Effector memory CD8-positive, alpha-beta T cell (primary cell): ENCODE results near the gene CROCC2.

Experiments
- ATAC-seq: fragments of 150-1000 bp; cut with Tn5 transposase; replicated peaks from 2 replicates; pipeline ENCODE4 v1.10.0; 2021; ENCODE audit warnings: mild to moderate bottlenecking, moderate library complexity
- DNase-seq, 3 experiments: peaks; one replicate each; pipeline ENCODE4 v3.0.0; 2021
- H3K27ac Mint-ChIP-seq, 2 donors: one replicate each; pipeline ENCODE4 v1.8.0; 2022; ENCODE audit warnings: mild to moderate bottlenecking in 2 of 2, mixed read lengths in 2 of 2, moderate library complexity in 2 of 2
- H3K27me3 Mint-ChIP-seq, 2 donors: one replicate each; pipeline ENCODE4 v1.8.0; 2022; ENCODE audit warnings: mixed read lengths in 2 of 2
- H3K36me3 Mint-ChIP-seq: one replicate; pipeline ENCODE4 v1.8.0; 2022; ENCODE audit warnings: mild to moderate bottlenecking, moderate library complexity, mixed read lengths; ENCODE audit not compliant: insufficient read depth
- H3K4me1 Mint-ChIP-seq, 2 donors: one replicate each; pipeline ENCODE4 v1.8.0; 2022; ENCODE audit warnings: low read depth in 2 of 2, mixed read lengths in 2 of 2
- H3K4me3 Mint-ChIP-seq, 2 donors: one replicate each; pipeline ENCODE4 v1.8.0; 2022; ENCODE audit warnings: mild to moderate bottlenecking in 2 of 2, mixed read lengths in 2 of 2, moderate library complexity in 2 of 2
- H3K9me3 Mint-ChIP-seq, 2 donors: one replicate each; pipeline ENCODE4 v1.8.0; 2022; ENCODE audit warnings: mixed read lengths in 2 of 2

CROCC2 gene

DNA sequence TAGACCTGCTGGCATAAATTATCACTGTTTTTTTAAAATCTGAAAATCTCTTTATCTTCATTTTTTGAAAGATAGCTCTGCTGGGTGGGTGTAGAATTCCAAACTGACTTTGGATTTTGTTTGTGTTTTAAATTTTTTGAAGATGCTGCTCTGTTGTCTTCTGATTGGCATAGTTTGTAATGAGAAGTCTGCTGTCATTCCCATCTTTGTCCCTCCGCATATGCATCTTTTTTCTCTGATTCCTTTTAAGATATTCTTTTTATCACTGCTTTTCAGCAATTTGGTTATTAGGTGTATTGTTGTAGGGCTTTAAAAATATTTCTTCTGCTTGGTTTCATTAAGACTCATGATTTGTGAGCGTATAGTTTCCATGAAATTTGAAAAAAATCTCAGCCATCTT lies 99.4 kb downstream of the CROCC2 start:
- DNase-seq (no peak), ATAC-seq (no peak)
- H3K4me1 Mint-ChIP-seq: peaks cover 0 to 10% of the 10 kb centered on the region in 2 donors
- peaks cover 2 to 8% of the 10 kb centered on the region in 2 donors for H3K9me3 Mint-ChIP-seq
- H3K36me3 Mint-ChIP-seq: no peaks in the 10 kb centered on the region
- no peak overlapping the region for H3K4me3 Mint-ChIP-seq
- peaks cover 24 to 41% of the 10 kb centered on the region in 2 donors for H3K27me3 Mint-ChIP-seq
- H3K27ac Mint-ChIP-seq: no peak overlapping the region

DNA sequence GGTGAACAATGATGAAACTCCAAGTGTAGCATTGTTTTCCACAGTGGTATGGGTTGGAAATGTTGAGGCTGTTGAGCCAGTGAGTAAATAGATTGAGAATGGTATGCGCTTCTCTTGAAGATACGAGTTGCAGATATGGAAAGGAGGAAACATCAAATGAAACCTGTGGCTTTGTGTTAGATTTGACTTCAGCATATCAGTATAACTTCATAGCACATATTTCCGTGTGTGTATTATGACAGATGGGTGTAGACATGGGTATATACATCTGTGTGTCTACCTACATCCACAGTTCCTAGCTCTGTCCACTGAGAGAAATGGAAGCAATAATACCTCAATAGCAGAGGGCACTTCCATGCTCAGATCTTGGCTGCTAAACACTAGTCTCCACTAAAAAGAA lies 100.3 kb downstream of the CROCC2 start:
- Mint-ChIP-seq H3K4me3 (no peak overlapping the region), H3K27ac (no peak overlapping the region), H3K4me1 (peaks cover 0 to 10% of the 10 kb centered on the region in 2 donors), H3K36me3 (no peaks in the 10 kb centered on the region), H3K27me3 (peaks cover 18 to 33% of the 10 kb centered on the region in 2 donors), H3K9me3 (peaks cover 2 to 8% of the 10 kb centered on the region in 2 donors)
- ATAC-seq: no peak
- no peak for DNase-seq

DNA sequence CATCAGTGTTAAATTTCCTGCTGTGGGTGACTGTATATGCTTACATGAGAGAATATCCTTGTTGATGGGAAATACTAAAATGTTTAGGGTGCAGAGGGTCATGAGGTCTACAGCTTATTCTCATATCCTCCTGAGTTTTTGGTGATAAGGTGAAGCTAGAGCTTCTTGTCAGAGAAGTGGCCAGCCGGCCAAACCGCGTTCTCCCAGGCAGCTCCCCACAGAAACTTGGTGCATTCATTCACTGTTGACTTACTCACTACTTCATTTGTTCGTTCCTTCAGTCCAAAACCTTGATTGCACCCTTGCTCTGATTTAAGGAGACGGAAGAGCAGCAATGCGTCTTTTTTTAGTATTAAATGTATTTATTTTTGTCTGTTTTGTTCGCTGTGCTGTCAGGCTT lies 101.0 kb downstream of the CROCC2 start:
- no peaks in the 10 kb centered on the region for H3K36me3 Mint-ChIP-seq
- no peak overlapping the region for H3K27ac Mint-ChIP-seq
- DNase-seq (no peak), ATAC-seq (no peak)
- no peak overlapping the region for H3K4me3 Mint-ChIP-seq
- H3K4me1 Mint-ChIP-seq: peaks cover 0 to 10% of the 10 kb centered on the region in 2 donors
- peaks cover 2 to 8% of the 10 kb centered on the region in 2 donors for H3K9me3 Mint-ChIP-seq
- H3K27me3 Mint-ChIP-seq: peaks cover 15 to 33% of the 10 kb centered on the region in 2 donors

DNA sequence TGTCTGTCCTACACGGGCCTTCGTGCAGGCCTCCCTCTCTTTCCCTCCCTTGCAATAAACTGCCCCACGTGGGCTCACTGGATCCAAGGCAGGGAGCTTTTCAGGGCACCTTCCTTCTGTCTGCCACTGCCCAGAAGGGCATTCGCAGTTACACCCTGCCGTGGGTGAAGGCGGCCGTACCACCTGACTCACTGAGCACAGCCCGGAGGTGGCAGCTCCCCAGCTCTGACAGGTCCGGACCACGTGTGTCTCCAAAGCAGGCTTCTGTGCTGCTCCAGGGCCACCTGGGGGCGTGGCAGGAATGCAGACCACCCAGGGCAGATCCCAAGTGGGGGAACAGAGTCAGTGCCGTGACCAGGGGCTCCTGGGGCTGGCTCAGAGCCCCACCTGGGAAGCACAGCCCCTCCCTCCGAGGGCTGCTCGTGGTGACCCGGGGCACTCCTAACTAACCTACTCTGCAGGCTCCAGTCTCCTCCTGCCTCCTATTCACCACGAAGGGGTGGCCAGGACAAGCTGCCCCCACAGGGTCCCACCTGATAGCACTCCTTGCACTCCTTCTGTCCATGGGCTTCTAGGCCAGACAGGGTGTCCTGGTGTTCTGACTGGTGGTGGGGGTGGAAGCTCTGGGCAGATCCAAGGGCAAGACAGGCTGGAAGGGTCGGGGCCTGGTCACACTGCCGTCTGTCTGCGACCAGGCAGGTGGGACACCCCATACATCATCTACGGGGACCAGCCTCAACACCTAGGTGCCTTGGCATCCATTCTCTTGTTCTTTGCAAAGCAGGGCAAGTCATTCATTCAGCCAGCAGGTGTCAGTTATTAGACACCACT lies 102.0 kb downstream of the CROCC2 start:
- DNase-seq (no peak), ATAC-seq (no peak)
- H3K27ac Mint-ChIP-seq: no peak overlapping the region
- H3K9me3 Mint-ChIP-seq: peaks cover 2 to 8% of the 10 kb centered on the region in 2 donors
- H3K4me1 Mint-ChIP-seq: peaks cover 0 to 10% of the 10 kb centered on the region in 2 donors
- H3K4me3 Mint-ChIP-seq: no peak overlapping the region
- H3K36me3 Mint-ChIP-seq: no peaks in the 10 kb centered on the region
- H3K27me3 Mint-ChIP-seq: peaks cover 15 to 43% of the 10 kb centered on the region in 2 donors

DNA sequence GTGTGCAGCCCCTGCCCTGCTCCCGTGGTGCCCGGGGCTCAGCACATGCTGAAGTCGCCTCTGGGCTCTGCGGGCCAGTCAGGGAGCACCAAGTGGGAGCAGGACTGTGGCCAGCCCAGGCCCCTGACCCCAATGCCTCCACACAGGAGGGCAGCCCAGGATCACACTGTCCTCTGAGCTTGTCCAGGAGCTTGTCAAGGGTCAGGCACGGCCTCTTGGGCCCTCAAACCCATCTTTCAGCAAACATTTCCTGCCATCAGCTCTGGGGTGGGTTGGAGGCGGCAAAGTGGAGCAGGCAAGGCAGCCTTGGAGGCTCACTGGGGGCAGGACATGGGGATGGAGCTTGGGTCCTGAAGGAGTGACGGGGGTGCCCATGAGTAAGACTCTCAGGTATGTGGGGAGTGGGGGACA lies 102.6 kb downstream of the CROCC2 start:
- Mint-ChIP-seq H3K9me3 (peaks cover 2 to 8% of the 10 kb centered on the region in 2 donors), H3K27me3 (peaks cover 15 to 43% of the 10 kb centered on the region in 2 donors), H3K36me3 (no peaks in the 10 kb centered on the region), H3K4me1 (peaks cover 0 to 10% of the 10 kb centered on the region in 2 donors), H3K27ac (no peak overlapping the region), H3K4me3 (peak overlapping the region in 1 of 2 donors; percentile 19)
- DNase-seq (no peak), ATAC-seq (no peak)

DNA sequence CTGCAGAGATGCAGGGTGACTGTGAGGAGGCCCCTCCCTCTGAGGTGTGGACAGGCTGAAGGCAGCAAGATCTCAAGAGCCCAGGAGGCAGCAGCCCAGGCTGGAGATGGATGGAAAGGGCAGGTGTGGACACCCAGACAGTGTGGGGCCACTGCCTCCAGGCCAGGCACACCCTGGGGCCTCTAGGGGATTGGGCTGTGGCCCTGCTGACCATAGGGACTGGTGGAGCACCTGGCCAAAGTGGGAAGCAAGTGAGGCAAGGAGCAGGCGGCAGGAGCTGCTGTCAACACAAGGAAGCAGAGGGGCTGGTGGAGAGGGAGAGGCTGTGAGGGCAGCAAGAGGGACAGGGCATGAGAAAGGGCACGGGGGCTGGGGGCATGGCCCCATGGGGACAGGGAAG lies 103.1 kb downstream of the CROCC2 start:
- Mint-ChIP-seq H3K27me3 (peaks cover 15 to 47% of the 10 kb centered on the region in 2 donors), H3K36me3 (no peaks in the 10 kb centered on the region), H3K4me3 (peak overlapping the region in 1 of 2 donors; percentile 19), H3K4me1 (peaks cover 0 to 10% of the 10 kb centered on the region in 2 donors), H3K27ac (no peak overlapping the region), H3K9me3 (peaks cover 2 to 8% of the 10 kb centered on the region in 2 donors)
- ATAC-seq (no peak), DNase-seq (no peak)

DNA sequence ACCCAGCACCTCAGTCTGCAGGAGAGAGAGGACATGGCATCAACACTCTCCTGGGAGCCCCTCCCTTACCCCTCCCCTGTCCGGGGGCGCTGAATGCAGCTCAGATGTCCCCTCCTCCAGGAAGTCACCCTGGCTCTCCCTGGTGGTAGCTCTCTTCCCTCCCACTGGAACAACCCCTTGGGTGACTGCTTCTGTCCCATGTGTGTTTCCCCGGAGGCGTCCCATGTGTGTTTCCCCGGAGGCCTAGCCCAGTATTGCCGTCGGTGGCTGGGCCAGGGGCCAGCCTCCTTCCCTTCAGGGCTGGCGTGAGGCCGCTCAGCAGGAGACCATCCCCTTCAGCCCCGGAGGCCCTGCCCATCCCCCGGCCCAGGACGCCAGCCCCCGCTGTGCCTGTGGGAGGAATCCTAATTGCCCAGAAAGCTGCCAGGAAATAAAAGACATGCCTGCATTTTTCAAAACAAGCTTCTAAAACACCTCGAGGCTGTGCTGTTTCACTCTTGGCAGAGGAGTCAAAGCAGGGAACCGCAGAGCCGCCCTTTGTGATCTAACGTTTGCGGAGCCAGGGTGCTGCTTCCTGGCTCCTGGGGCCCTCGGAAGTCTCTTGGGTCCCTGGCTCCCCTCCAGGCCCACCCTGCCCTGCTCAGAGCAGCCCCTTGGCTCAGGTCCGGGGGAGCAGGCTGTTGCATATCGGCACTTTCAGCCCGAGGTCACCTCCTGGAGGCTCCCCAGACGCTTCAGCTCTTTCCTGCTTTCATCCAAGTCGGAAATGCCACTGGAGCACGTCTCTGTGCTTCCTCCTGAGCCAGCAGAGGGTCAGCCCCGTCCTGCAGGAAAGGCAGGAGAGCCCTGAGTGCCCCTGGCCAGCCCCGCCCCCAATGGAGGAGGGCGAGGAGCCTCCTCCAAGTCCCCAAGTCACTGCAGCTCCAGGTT lies 103.7 kb downstream of the CROCC2 start:
- peak overlapping the region in 1 of 2 donors; percentile 42 for H3K4me3 Mint-ChIP-seq
- ATAC-seq (peak; percentile 51), DNase-seq (no peak)
- H3K27me3 Mint-ChIP-seq: peaks cover 15 to 53% of the 10 kb centered on the region in 2 donors
- no peaks in the 10 kb centered on the region for H3K36me3 Mint-ChIP-seq
- H3K4me1 Mint-ChIP-seq: peaks cover 0 to 10% of the 10 kb centered on the region in 2 donors
- H3K27ac Mint-ChIP-seq: no peak overlapping the region
- H3K9me3 Mint-ChIP-seq: peaks cover 2 to 8% of the 10 kb centered on the region in 2 donors

DNA sequence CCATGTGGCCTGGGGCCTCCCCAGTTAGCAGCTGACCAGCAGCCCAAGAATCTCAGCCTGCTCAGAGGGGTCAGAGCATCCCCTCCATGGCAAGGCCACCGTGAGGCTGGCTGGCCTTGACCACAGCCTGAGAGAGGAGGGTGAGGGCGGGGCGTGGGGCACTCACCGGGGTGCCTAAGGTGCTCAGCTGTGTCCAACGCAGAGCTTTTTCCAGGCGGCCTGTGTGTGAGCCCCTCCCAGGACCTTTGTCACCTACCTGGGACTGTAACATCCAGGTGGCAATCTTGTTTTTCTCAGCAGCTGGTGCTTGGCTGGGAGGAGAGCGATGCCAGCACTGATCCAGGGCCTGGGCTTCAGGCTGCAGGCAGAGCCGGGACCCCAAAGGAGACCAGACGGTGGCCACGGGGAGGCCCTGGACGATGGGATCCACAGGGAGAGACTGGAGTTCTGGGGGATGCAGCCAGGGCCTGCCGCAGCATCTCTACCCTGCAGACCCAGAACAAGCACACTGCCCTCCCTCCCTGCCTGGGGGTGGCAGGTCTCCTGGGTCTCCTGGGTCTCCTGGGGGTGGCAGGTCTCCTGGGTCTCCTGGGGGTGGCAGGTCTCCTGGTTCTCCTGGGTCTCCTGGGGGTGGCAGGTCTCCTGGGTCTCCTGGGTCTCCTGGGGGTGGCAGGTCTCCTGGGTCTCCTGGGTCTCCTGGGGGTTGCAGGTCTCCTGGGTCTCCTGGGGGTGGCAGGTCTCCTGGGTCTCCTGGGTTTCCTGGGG lies 104.6 kb downstream of the CROCC2 start:
- H3K4me1 Mint-ChIP-seq: peaks cover 0 to 10% of the 10 kb centered on the region in 2 donors
- peak overlapping the region in 1 of 2 donors; percentile 42 for H3K4me3 Mint-ChIP-seq

DNA sequence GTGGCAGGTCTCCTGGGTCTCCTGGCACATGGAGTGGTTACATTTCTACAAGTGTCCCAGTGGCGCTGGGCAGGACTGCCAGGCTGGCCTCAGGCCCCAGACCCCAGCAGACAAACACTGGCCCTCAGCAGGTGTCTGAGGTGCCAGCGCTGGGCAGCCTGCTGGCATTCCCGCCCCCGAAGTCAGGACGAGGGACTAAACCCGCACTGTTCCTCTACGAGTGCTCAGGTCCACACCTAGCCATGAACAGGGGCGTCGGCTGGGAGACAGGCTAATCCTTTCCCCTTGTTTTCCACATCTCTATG lies 105.1 kb downstream of the CROCC2 start:
- DNase-seq (no peak), ATAC-seq (no peak)
- Mint-ChIP-seq H3K36me3 (no peaks in the 10 kb centered on the region), H3K27me3 (peaks cover 15 to 54% of the 10 kb centered on the region in 2 donors), H3K4me3 (no peak overlapping the region), H3K27ac (no peak overlapping the region), H3K4me1 (peaks cover 0 to 10% of the 10 kb centered on the region in 2 donors), H3K9me3 (no peaks in the 10 kb centered on the region)

More for the DNA sequence above, 104.6 kb downstream of the CROCC2 start:
- no peaks in the 10 kb centered on the region for H3K36me3 Mint-ChIP-seq
- no peak overlapping the region for H3K27ac Mint-ChIP-seq
- ATAC-seq: no peak
- H3K27me3 Mint-ChIP-seq: peaks cover 15 to 54% of the 10 kb centered on the region in 2 donors
- peaks cover 0 to 4% of the 10 kb centered on the region in 2 donors for H3K9me3 Mint-ChIP-seq
- DNase-seq: no peak

DNA sequence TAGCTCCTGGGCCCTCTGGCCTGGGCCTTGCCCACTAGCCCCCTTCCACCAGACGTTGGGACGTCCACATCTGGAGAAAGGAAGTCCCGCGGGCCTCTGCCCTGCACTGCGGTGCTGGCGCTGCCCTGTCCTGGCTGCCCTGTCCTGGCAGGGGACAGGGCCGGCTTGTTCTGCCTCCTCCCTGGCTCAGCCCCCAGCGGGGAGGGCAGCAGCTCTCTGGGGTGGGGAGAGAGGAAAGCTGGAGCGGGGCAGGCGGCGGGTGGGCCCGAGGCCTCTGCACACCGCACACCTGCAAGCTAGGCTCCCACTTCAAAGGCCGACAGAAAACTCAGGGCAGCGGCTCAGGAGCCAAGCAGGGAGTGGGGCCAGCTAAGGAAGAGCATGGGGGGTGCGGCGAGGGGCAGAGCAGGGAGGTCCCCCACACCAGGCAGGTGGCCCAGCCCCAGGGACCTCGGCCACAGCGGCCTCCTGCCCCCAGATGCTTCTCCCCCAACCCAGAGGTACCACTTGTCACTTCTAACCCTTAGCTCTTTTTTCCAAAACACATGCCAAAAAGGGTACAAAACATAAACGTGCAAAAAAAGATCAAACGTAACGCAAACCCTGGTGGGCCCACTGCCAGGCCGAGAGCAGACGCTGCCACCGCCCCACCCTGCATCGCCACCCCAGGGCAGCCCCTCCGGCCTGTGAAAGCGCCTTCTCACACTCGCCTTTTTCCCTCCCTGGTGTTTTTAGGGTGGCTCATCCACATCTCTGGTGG lies 105.8 kb downstream of the CROCC2 start:
- H3K4me1 Mint-ChIP-seq: peaks cover 0 to 10% of the 10 kb centered on the region in 2 donors
- H3K4me3 Mint-ChIP-seq: no peak overlapping the region
- DNase-seq: no peak
- no peaks in the 10 kb centered on the region for H3K9me3 Mint-ChIP-seq
- no peak for ATAC-seq
- H3K27me3 Mint-ChIP-seq: peaks cover 15 to 54% of the 10 kb centered on the region in 2 donors
- no peak overlapping the region for H3K27ac Mint-ChIP-seq
- no peaks in the 10 kb centered on the region for H3K36me3 Mint-ChIP-seq

DNA sequence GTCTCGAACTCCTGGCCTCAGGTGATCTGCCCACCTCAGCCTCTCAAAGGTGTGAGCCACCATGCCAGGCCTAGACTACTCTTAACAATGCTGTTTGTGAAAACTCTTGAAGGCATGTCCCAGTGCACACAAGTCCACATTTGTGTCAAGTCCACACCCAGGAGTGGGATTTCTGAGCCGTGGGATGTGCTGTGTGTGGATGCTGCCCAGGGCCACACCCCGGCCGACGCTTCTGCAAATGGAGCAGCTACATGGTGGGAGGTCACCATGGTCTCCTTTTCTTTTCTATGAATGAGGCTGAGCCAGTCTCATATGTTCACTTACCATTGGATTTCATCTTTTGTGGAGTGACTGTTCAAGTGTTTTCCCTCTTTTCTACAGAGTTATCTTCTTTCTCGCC lies 108.1 kb downstream of the CROCC2 start:
- no peaks in the 10 kb centered on the region for H3K9me3 Mint-ChIP-seq
- H3K4me3 Mint-ChIP-seq: peak overlapping the region in 1 of 2 donors; percentile 1
- no peak for DNase-seq
- H3K27ac Mint-ChIP-seq: no peak overlapping the region
- ATAC-seq: no peak
- H3K27me3 Mint-ChIP-seq: peaks cover 8 to 52% of the 10 kb centered on the region in 2 donors
- H3K36me3 Mint-ChIP-seq: no peaks in the 10 kb centered on the region
- H3K4me1 Mint-ChIP-seq: peaks cover 0 to 5% of the 10 kb centered on the region in 2 donors

DNA sequence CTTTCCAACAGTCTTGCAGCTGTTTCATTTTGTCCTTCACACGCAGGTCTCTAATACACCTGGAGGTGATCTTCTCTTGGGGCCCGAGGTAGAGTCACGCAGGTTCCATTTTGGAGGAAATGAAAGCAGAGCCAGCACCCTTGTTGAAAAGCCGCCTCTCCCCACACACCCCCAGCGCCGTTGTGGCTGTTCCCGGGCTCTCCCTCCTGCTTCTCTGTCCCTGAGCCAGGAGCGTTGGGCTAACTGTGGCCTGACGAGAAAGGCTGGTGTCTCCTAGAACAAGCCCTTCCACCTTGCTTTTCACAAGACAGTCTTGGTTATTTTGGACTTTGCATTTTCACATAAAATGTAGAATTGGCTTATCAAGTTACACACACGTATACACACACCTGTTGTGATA lies 108.6 kb downstream of the CROCC2 start:
- no peaks in the 10 kb centered on the region for H3K9me3 Mint-ChIP-seq
- H3K27ac Mint-ChIP-seq: no peak overlapping the region
- ATAC-seq: no peak
- H3K4me3 Mint-ChIP-seq: no peak overlapping the region
- H3K36me3 Mint-ChIP-seq: no peaks in the 10 kb centered on the region
- H3K27me3 Mint-ChIP-seq: peaks cover 7 to 47% of the 10 kb centered on the region in 2 donors
- H3K4me1 Mint-ChIP-seq: peaks cover 0 to 5% of the 10 kb centered on the region in 2 donors
- no peak for DNase-seq
